ENCODE data around the gene PFKL. TPM values are rescaled to one million over a fixed set of nuclear protein-coding genes. Genes with fewer than 3 reads are reported as not detected.
A peak's percentile ranks its signal among the peaks of the same experiment; 100 is the strongest.

The PFKL gene
- polyA plus RNA-seq, 6 donors from 2014 or later: 165 to 210 (median 189) TPM

GRCh38 chr21:44315691-44316203 lies 15.9 kb downstream of the PFKL start:
- ATAC-seq (ENCODE audit: low read depth in 2 of 2) (no peak), DNase-seq (no peak)
- Mint-ChIP-seq H3K27me3 (no peaks in the 10 kb centered on the region), H3K27ac (peak overlapping the region in 1 of 6 donors; percentile 12), H3K4me3 (peak overlapping the region in 1 of 8 donors; percentile 52), H3K4me1 (peaks cover 0 to 11% (median 7%) of the 10 kb centered on the region in 3 donors), H3K9me3 (no peaks in the 10 kb centered on the region), H3K36me3 (peaks cover 6 to 16% of the 10 kb centered on the region in 2 donors)

GRCh38 chr21:44316277-44316900 lies 16.5 kb downstream of the PFKL start:
- H3K4me3 Mint-ChIP-seq: peak overlapping the region in 1 of 8 donors; percentile 52
- H3K9me3 Mint-ChIP-seq: no peaks in the 10 kb centered on the region
- peak overlapping the region in 2 of 6 donors; percentile 12 to 75 for H3K27ac Mint-ChIP-seq
- H3K36me3 Mint-ChIP-seq: peaks cover under 1 to 9% of the 10 kb centered on the region in 2 donors
- peaks cover 0 to 4% (median under 1%) of the 10 kb centered on the region in 3 donors for H3K4me1 Mint-ChIP-seq
- no peaks in the 10 kb centered on the region for H3K27me3 Mint-ChIP-seq
- ATAC-seq (ENCODE audit: low read depth in 2 of 2) (no peak), DNase-seq (no peak)

- no peaks in the 10 kb centered on the region for H3K27me3 Mint-ChIP-seq
- H3K27ac Mint-ChIP-seq: no peak overlapping the region
- peaks cover 0 to 4% (median 0%) of the 10 kb centered on the region in 3 donors for H3K4me1 Mint-ChIP-seq
- H3K9me3 Mint-ChIP-seq: no peaks in the 10 kb centered on the region
- no peak for DNase-seq
- peaks cover 0 to 7% of the 10 kb centered on the region in 2 donors for H3K36me3 Mint-ChIP-seq
- no peak for ATAC-seq (ENCODE audit: low read depth in 2 of 2)
- H3K4me3 Mint-ChIP-seq: no peak overlapping the region
These were observed 17.5 kb downstream of the PFKL start for GRCh38 chr21:44317241-44317782.

- no peak for DNase-seq
- no peaks in the 10 kb centered on the region for H3K9me3 Mint-ChIP-seq
These were observed 18.0 kb downstream of the PFKL start for GRCh38 chr21:44317871-44318270.

GRCh38 chr21:44318489-44319285 lies 18.8 kb downstream of the PFKL start:
- Mint-ChIP-seq H3K36me3 (peaks cover 0 to 7% of the 10 kb centered on the region in 2 donors), H3K4me3 (no peak overlapping the region), H3K27me3 (no peaks in the 10 kb centered on the region), H3K4me1 (peaks cover 0 to 4% (median 0%) of the 10 kb centered on the region in 3 donors), H3K9me3 (no peaks in the 10 kb centered on the region), H3K27ac (no peak overlapping the region)
- DNase-seq: no peak
- ATAC-seq (ENCODE audit: low read depth in 2 of 2): no peak

More at GRCh38 chr21:44317871-44318270, 18.0 kb downstream of the PFKL start:
- Mint-ChIP-seq H3K27ac (no peak overlapping the region), H3K36me3 (peaks cover 0 to 7% of the 10 kb centered on the region in 2 donors), H3K4me1 (peaks cover 0 to 4% (median 0%) of the 10 kb centered on the region in 3 donors), H3K4me3 (no peak overlapping the region), H3K27me3 (no peaks in the 10 kb centered on the region)
- no peak for ATAC-seq (ENCODE audit: low read depth in 2 of 2)

- H3K4me3 Mint-ChIP-seq: no peak overlapping the region
- no peak for ATAC-seq (ENCODE audit: low read depth in 2 of 2)
- peaks cover 0 to 4% (median 0%) of the 10 kb centered on the region in 3 donors for H3K4me1 Mint-ChIP-seq
- peak overlapping the region in 1 of 6 donors; percentile 36 for H3K27ac Mint-ChIP-seq
- H3K9me3 Mint-ChIP-seq: no peaks in the 10 kb centered on the region
- no peak for DNase-seq
- peaks cover 0 to 7% of the 10 kb centered on the region in 2 donors for H3K36me3 Mint-ChIP-seq
- no peaks in the 10 kb centered on the region for H3K27me3 Mint-ChIP-seq
These were observed 19.7 kb downstream of the PFKL start for GRCh38 chr21:44319407-44320065.

GRCh38 chr21:44320847-44321246 lies 21.0 kb downstream of the PFKL start:
- ATAC-seq (ENCODE audit: low read depth in 2 of 2): no peak
- peaks cover 0 to 7% of the 10 kb centered on the region in 2 donors for H3K36me3 Mint-ChIP-seq

GRCh38 chr21:44321846-44322450 lies 22.1 kb downstream of the PFKL start:
- no peak for ATAC-seq (ENCODE audit: low read depth in 2 of 2)

More at GRCh38 chr21:44320847-44321246, 21.0 kb downstream of the PFKL start:
- Mint-ChIP-seq H3K9me3 (no peaks in the 10 kb centered on the region), H3K4me3 (no peak overlapping the region), H3K27ac (no peak overlapping the region), H3K4me1 (peaks cover 0 to 4% (median 0%) of the 10 kb centered on the region in 3 donors), H3K27me3 (no peaks in the 10 kb centered on the region)
- DNase-seq: no peak

GRCh38 chr21:44322621-44323325 lies 22.9 kb downstream of the PFKL start:
- ATAC-seq (ENCODE audit: low read depth in 2 of 2) (no peak), DNase-seq (no peak)
- no peaks in the 10 kb centered on the region for H3K4me1 Mint-ChIP-seq
- H3K36me3 Mint-ChIP-seq: no peaks in the 10 kb centered on the region
- H3K9me3 Mint-ChIP-seq: no peaks in the 10 kb centered on the region
- peak overlapping the region in 5 of 6 donors; percentile 21 to 76 (median 51) for H3K27ac Mint-ChIP-seq
- H3K27me3 Mint-ChIP-seq: no peaks in the 10 kb centered on the region
- H3K4me3 Mint-ChIP-seq: no peak overlapping the region

More at GRCh38 chr21:44321846-44322450, 22.1 kb downstream of the PFKL start:
- DNase-seq: no peak
- H3K36me3 Mint-ChIP-seq: no peaks in the 10 kb centered on the region
- H3K4me3 Mint-ChIP-seq: no peak overlapping the region
- H3K27ac Mint-ChIP-seq: peak overlapping the region in 1 of 6 donors; percentile 76
- H3K4me1 Mint-ChIP-seq: no peaks in the 10 kb centered on the region
- no peaks in the 10 kb centered on the region for H3K27me3 Mint-ChIP-seq
- H3K9me3 Mint-ChIP-seq: no peaks in the 10 kb centered on the region

GRCh38 chr21:44323591-44323990 lies 23.7 kb downstream of the PFKL start:
- H3K27me3 Mint-ChIP-seq: no peaks in the 10 kb centered on the region
- peak overlapping the region in 1 of 8 donors; percentile 52 for H3K4me3 Mint-ChIP-seq
- H3K27ac Mint-ChIP-seq: no peak overlapping the region
- ATAC-seq (ENCODE audit: low read depth in 2 of 2): no peak
- DNase-seq: no peak
- H3K4me1 Mint-ChIP-seq: peaks cover 0 to 5% (median 0%) of the 10 kb centered on the region in 3 donors
- H3K36me3 Mint-ChIP-seq: no peaks in the 10 kb centered on the region
- no peaks in the 10 kb centered on the region for H3K9me3 Mint-ChIP-seq

- Mint-ChIP-seq H3K4me3 (no peak overlapping the region), H3K27ac (no peak overlapping the region), H3K36me3 (no peaks in the 10 kb centered on the region), H3K9me3 (no peaks in the 10 kb centered on the region), H3K4me1 (peaks cover 0 to 6% (median 0%) of the 10 kb centered on the region in 3 donors), H3K27me3 (no peaks in the 10 kb centered on the region)
- DNase-seq (no peak), ATAC-seq (ENCODE audit: low read depth in 2 of 2) (no peak)
These were observed 24.4 kb downstream of the PFKL start for GRCh38 chr21:44324106-44324853.

GRCh38 chr21:44324854-44325107 lies 24.9 kb downstream of the PFKL start:
- H3K4me3 Mint-ChIP-seq: no peak overlapping the region
- no peak for DNase-seq
- H3K36me3 Mint-ChIP-seq: no peaks in the 10 kb centered on the region
- H3K9me3 Mint-ChIP-seq: no peaks in the 10 kb centered on the region
- ATAC-seq (ENCODE audit: low read depth in 2 of 2): no peak
- H3K4me1 Mint-ChIP-seq: peaks cover 0 to 6% (median 0%) of the 10 kb centered on the region in 3 donors
- H3K27me3 Mint-ChIP-seq: no peaks in the 10 kb centered on the region
- no peak overlapping the region for H3K27ac Mint-ChIP-seq
